ENCODE measurements around the gene NAA25.

The NAA25 gene

GRCh38 chr12:111980598-111980997, 128.0 kb downstream of the NAA25 start:
- no peak for DNase-seq (ENCODE audit: low read depth in 1 of 2, low spot score in 1 of 2)

- DNase-seq (ENCODE audit: low read depth in 1 of 2, low spot score in 1 of 2), result no peak
Measured at GRCh38 chr12:111978545-111978944, 130.0 kb downstream of the NAA25 start.

- DNase-seq (ENCODE audit: low read depth in 1 of 2, low spot score in 1 of 2), result no peak
Measured at GRCh38 chr12:111976860-111977259, 131.7 kb downstream of the NAA25 start.
